Keratinocyte (primary cell): ENCODE data around the gene BTBD17. TPM values are rescaled to one million over a fixed set of nuclear protein-coding genes. Genes with fewer than 3 reads are reported as not detected.

Source experiments
- DNase-seq: peaks from one replicate; pipeline ENCODE4 v3.0.0-alpha.2; 2011; ENCODE audit warnings: low read depth, missing footprints, low spot score
- FAIRE-seq: peaks from 2 replicates; lab custom pipeline; 2011; peaks lifted over from hg19 to GRCh38; lab: Jason Lieb, UNC
- H2AFZ ChIP-seq: 2 replicates; pipeline ENCODE4 v1.6.0; 2012; ENCODE audit warnings: low read length, control low read depth, inconsistent platforms; ENCODE audit not compliant: control insufficient read depth
- H3K27ac ChIP-seq: 2 replicates; pipeline ENCODE4 v1.5.1; 2011; ENCODE audit warnings: low read length; ENCODE audit not compliant: control insufficient read depth, insufficient read depth
- H3K27me3 ChIP-seq: 3 replicates; pipeline ENCODE4 v1.6.0; 2011; ENCODE audit warnings: low read length; ENCODE audit not compliant: control insufficient read depth, insufficient read depth; ENCODE audit errors: extremely low read depth
- H3K36me3 ChIP-seq, 2 experiments: 2 replicates in 1 of 2; 3 replicates in 1 of 2; pipeline ENCODE4 v1.5.1; 2011; ENCODE audit warnings: low read length in 2 of 2, mild to moderate bottlenecking in 1 of 2; ENCODE audit not compliant: control insufficient read depth in 2 of 2, insufficient read depth in 2 of 2; ENCODE audit errors: extremely low read depth in 1 of 2
- H3K4me1 ChIP-seq: 3 replicates; pipeline ENCODE4 v1.5.1; 2011; ENCODE audit warnings: low read length; ENCODE audit not compliant: control insufficient read depth, insufficient read depth; ENCODE audit errors: extremely low read depth
- H3K4me2 ChIP-seq: 3 replicates; pipeline ENCODE4 v1.6.0; 2011; ENCODE audit warnings: low read depth, low read length; ENCODE audit not compliant: control insufficient read depth, insufficient read depth; ENCODE audit errors: extremely low read depth
- H3K4me3 ChIP-seq, 3 experiments: fragments of 200-600 bp in 1 of 3; sonication (generic) in 1 of 3; 2 replicates in 2 of 3; 3 replicates in 1 of 3; pipeline ENCODE4 v1.5.1; 2011 to 2016; ENCODE audit warnings: low read length in 3 of 3, mild to moderate bottlenecking in 3 of 3, control low read depth in 2 of 3, inconsistent platforms in 1 of 3, low read depth in 1 of 3, mixed read lengths in 1 of 3, mixed run types in 1 of 3, moderate library complexity in 1 of 3; ENCODE audit not compliant: control insufficient read depth in 2 of 3, insufficient read depth in 2 of 3; ENCODE audit errors: extremely low read depth in 1 of 3
- H3K79me2 ChIP-seq: 2 replicates; pipeline ENCODE4 v1.6.0; 2012; ENCODE audit warnings: low read length; ENCODE audit not compliant: control insufficient read depth, insufficient read depth
- H3K9ac ChIP-seq: 3 replicates; pipeline ENCODE4 v1.6.0; 2011; ENCODE audit warnings: low read length; ENCODE audit not compliant: control insufficient read depth, insufficient read depth; ENCODE audit errors: extremely low read depth
- H3K9me1 ChIP-seq: 3 replicates; pipeline ENCODE4 v1.6.0; 2011; ENCODE audit warnings: low read length; ENCODE audit not compliant: control insufficient read depth, insufficient read depth; ENCODE audit errors: extremely low read depth
- H3K9me3 ChIP-seq: 2 replicates; pipeline ENCODE4 v1.5.1; 2012; ENCODE audit warnings: low read depth, low read length; ENCODE audit not compliant: control insufficient read depth
- H4K20me1 ChIP-seq: 3 replicates; pipeline ENCODE4 v1.6.0; 2011; ENCODE audit warnings: low read length; ENCODE audit not compliant: control insufficient read depth, insufficient read depth; ENCODE audit errors: extremely low read depth
- CTCF ChIP-seq, 3 experiments: IDR thresholded peaks in 1 of 3; conservative IDR thresholded peaks in 1 of 3; optimal IDR thresholded peaks in 1 of 3; 2 replicates in 2 of 3; 3 replicates in 1 of 3; pipeline versions ENCODE3 to v1.5.1; 2011; ENCODE audit warnings: low read length in 3 of 3, mild to moderate bottlenecking in 3 of 3, moderate library complexity in 2 of 3, control low read depth in 1 of 3, inconsistent platforms in 1 of 3; ENCODE audit not compliant: insufficient read depth in 2 of 3; ENCODE audit errors: extremely low read depth in 1 of 3
- EZH2 ChIP-seq: IDR thresholded peaks from one replicate; pipeline ENCODE4 v1.6.1; 2012; ENCODE audit warnings: inconsistent platforms, mild to moderate bottlenecking, low read length, moderate library complexity
- dilution Hi-C: fragments of 300-500 bp; cut with MboI; formaldehyde crosslinking; loops from one replicate; pipeline ENCODE4 v1.7.0; 2020; ENCODE audit warnings: low sequenced_read_pairs; ENCODE audit not compliant: extremely low pct_ligation_motif_present
- polyA minus RNA-seq, 3 experiments: library from RNA; depleted of rRNA, polyadenylated mRNA; stranded (reverse); fragments of >200 nt; gene quantifications; 1 replicate in 1 of 3; 2 replicates in 1 of 3; 3 replicates in 1 of 3; pipeline ENCODE4 v1.2.3, GENCODE V29; 2011
- polyA plus RNA-seq, 5 experiments: library from polyadenylated mRNA; depleted of rRNA in 3 of 5; stranded (reverse) in 3 of 5; stranded (forward) in 1 of 5; unstranded in 1 of 5; fragments of >200 nt; gene quantifications; 1 replicate in 1 of 5; 2 replicates in 3 of 5; 3 replicates in 1 of 5; pipeline versions ENCODE4 v1.2.1 to v1.2.3, GENCODE V29; 2011 to 2012; ENCODE audit warnings: missing spikeins in 2 of 5, low read depth in 1 of 5, low replicate concordance in 1 of 5

The BTBD17 gene
- polyA plus RNA-seq (not detected in 3 replicates), polyA minus RNA-seq (not detected in 3 replicates)
- polyA plus RNA-seq (2011; ENCODE audit: low read depth): not detected
- polyA plus RNA-seq (2011; cell fraction: cytosol; rRNA removed): not detected in 2 replicates
- not detected in 2 replicates for polyA plus RNA-seq (2011; cell fraction: nucleus; rRNA removed)
- not detected in 2 replicates for polyA plus RNA-seq (2012; ENCODE audit: low replicate concordance)
- not detected for polyA minus RNA-seq (2011; cell fraction: cytosol; rRNA and poly(A)+ RNA removed)
- not detected in 2 replicates for polyA minus RNA-seq (2011; cell fraction: nucleus; rRNA and poly(A)+ RNA removed)

- no peak for FAIRE-seq
Measured at GRCh38 chr17:74361230-74362068, at the start of gene BTBD17. Gene BTBD17 (minus strand): TSS chr17:74361868. CDS start chr17:74361819, 49 bp downstream.

GRCh38 chr17:74410001-74410443, 48.4 kb upstream of the BTBD17 start:
- Histone ChIP-seq H3K36me3 (no peaks in the 10 kb centered on the region), H3K79me2 (no peaks in the 10 kb centered on the region), H3K4me3 (no peak overlapping the region), H3K9me1 (no peaks in the 10 kb centered on the region), H3K9me3 (no peaks in the 10 kb centered on the region), H2AFZ (no peak overlapping the region), H4K20me1 (no peaks in the 10 kb centered on the region), H3K9ac (no peak overlapping the region), H3K4me2 (no peak overlapping the region), H3K27me3 (no peaks in the 10 kb centered on the region), H3K4me1 (no peaks in the 10 kb centered on the region), H3K27ac (no peak overlapping the region)
- FAIRE-seq: no peak
- DNase-seq: no peak
- dilution Hi-C loops: no loop called here
- TF ChIP-seq EZH2: no peak

More at GRCh38 chr17:74361230-74362068, at the start of gene BTBD17:
- Histone ChIP-seq H2AFZ (no peak within 1 kb of the TSS), H3K36me3 (no peaks in the 10 kb centered on the region), H3K27me3 (peaks cover 60% of the 10 kb centered on the region), H3K9me1 (no peaks in the 10 kb centered on the region), H3K79me2 (no peaks in the 10 kb centered on the region), H3K9ac (no peak within 1 kb of the TSS), H3K4me2 (no peak within 1 kb of the TSS), H4K20me1 (no peaks in the 10 kb centered on the region), H3K9me3 (no peaks in the 10 kb centered on the region), H3K4me1 (no peaks in the 10 kb centered on the region), H3K4me3 (no peak within 1 kb of the TSS), H3K27ac (no peak within 1 kb of the TSS)
- DNase-seq: no peak
- dilution Hi-C loops: no loop called here
- peak; percentile 53 to 93 (median 93) for TF ChIP-seq CTCF (optimal IDR thresholded peaks at IDR 0.05 in 1 of 3, IDR thresholded peaks at IDR 0.05 in 1 of 3, conservative IDR thresholded peaks at IDR 0.05 in 1 of 3; ENCODE audit: extremely low read depth in 1 of 3, insufficient read depth in 2 of 3, low read length in 3 of 3)
- TF ChIP-seq EZH2: no peak
